Measurements from ENCODE around the gene RFX7. TPM values are rescaled to one million over a fixed set of nuclear protein-coding genes. Genes with fewer than 3 reads are reported as not detected.

RFX7 gene
- total RNA-seq, 1 donor from 2014 or later: 4.2 TPM

GRCh38 chr15:56047354-56047753, 196.3 kb downstream of the RFX7 start:
- peak; percentile 43 for DNase-seq (ENCODE audit: low read depth, low spot score)

- DNase-seq (ENCODE audit: low read depth, low spot score): no peak
Measured at GRCh38 chr15:56045068-56045748, 198.5 kb downstream of the RFX7 start.

- DNase-seq (ENCODE audit: low read depth, low spot score): no peak
Measured at GRCh38 chr15:56042982-56043980, 200.4 kb downstream of the RFX7 start.

GRCh38 chr15:56042498-56042897, 201.2 kb downstream of the RFX7 start:
- no peak for DNase-seq (ENCODE audit: low read depth, low spot score)

GRCh38 chr15:56042031-56042430, 201.6 kb downstream of the RFX7 start:
- DNase-seq (ENCODE audit: low read depth, low spot score): no peak

GRCh38 chr15:56040081-56041035, 203.3 kb downstream of the RFX7 start:
- peak; percentile 86 for DNase-seq (ENCODE audit: low read depth, low spot score)

GRCh38 chr15:56038707-56039106, 205.0 kb downstream of the RFX7 start:
- no peak for DNase-seq (ENCODE audit: low read depth, low spot score)

- DNase-seq (ENCODE audit: low read depth, low spot score): no peak
Measured at GRCh38 chr15:56038015-56038414, 205.7 kb downstream of the RFX7 start.

Other genes with a start within 250 kb of the RFX7 start
- gene TEX9, start 121.5 kb upstream of the RFX7 start, total RNA-seq: 1.2 and 1.6 TPM in 2 replicates
- gene MNS1, start 221.3 kb upstream of the RFX7 start, total RNA-seq: 0.92 and 1.5 TPM in 2 replicates

All from pulmonary artery endothelial cell (primary cell).